Fibroblast of upper back skin (primary cell): ENCODE measurements around the gene SLC25A39.
"Not testable (repeated sequence)": the region's sequence is repeated elsewhere in the genome, so short reads cannot be mapped to it uniquely, and the experiment has no call there.

ENCODE experiments used
- DNase-seq: peaks from one replicate; pipeline ENCODE4 v3.0.0-alpha.2; 2013

Gene SLC25A39

GRCh38 chr17:44353672-44354331 is 29.2 kb upstream of the SLC25A39 start:
- no peak for DNase-seq

GRCh38 chr17:44352828-44353671 is 28.4 kb upstream of the SLC25A39 start:
- no peak for DNase-seq

- no peak for DNase-seq
Measured at GRCh38 chr17:44351961-44352827, 27.6 kb upstream of the SLC25A39 start.

GRCh38 chr17:44351464-44351863 is 26.8 kb upstream of the SLC25A39 start:
- DNase-seq, result no peak

- DNase-seq, result peak; percentile 40
Measured at GRCh38 chr17:44350733-44351226, 26.2 kb upstream of the SLC25A39 start.

GRCh38 chr17:44349553-44350070 is 25.0 kb upstream of the SLC25A39 start:
- no peak for DNase-seq

- no peak for DNase-seq
Measured at GRCh38 chr17:44348988-44349364, 24.4 kb upstream of the SLC25A39 start.

- no peak for DNase-seq
Measured at GRCh38 chr17:44348234-44348987, 23.8 kb upstream of the SLC25A39 start.

- not testable (repeated sequence) for DNase-seq
Measured at GRCh38 chr17:44347206-44348055, 22.8 kb upstream of the SLC25A39 start.

- no peak for DNase-seq
Measured at GRCh38 chr17:44346064-44346844, 21.6 kb upstream of the SLC25A39 start.

GRCh38 chr17:44345454-44346026 is 20.9 kb upstream of the SLC25A39 start:
- peak; percentile 64 for DNase-seq

DNA sequence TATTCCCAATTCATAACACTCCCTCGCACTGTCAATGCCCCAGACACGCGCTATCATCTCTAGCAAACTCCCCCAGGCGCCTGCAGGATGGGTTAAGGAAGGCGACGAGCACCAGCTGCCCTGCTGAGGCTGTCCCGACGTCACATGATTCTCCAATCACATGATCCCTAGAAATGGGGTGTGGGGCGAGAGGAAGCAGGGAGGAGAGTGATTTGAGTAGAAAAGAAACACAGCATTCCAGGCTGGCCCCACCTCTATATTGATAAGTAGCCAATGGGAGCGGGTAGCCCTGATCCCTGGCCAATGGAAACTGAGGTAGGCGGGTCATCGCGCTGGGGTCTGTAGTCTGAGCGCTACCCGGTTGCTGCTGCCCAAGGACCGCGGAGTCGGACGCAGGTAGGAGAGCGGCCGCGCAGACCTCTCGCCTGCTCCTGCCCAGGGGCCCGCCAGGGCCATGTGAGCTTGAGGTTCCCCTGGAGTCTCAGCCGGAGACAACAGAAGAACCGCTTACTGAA is 20.4 kb upstream of the SLC25A39 start, which contains the start of gene GRN:
Gene GRN, plus strand, starts transcription at position 364 of the 515 bp plus-strand sequence. CDS start 3,863 bp downstream, outside the sequence.
- peak; percentile 99 for DNase-seq

GRCh38 chr17:44343510-44344209 is 19.0 kb upstream of the SLC25A39 start:
- DNase-seq, result no peak

- DNase-seq, result not testable (repeated sequence)
Measured at GRCh38 chr17:44340553-44340952, 15.9 kb upstream of the SLC25A39 start.

DNA sequence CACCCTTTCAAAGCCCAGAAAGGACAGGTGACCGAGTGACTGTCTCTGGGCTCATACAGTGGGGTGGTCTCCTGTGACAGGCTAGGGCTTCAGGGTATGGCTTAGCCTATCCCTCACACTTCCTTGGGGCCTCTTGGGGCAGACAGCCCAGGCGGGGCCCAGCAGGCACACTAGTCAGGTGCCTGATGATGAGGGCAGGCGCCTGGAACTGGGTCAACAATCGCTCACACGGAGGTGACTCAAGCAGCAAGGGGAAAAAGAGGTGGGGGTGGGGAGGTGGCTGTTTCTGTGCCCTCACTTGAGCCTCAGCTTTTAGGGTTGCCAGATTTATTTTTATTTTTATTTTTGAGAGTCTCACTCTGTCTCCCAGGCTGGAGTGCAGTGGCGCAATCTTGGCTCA is 14.1 kb upstream of the SLC25A39 start:
- no peak for DNase-seq

- no peak for DNase-seq
Measured at GRCh38 chr17:44335968-44336367, 11.3 kb upstream of the SLC25A39 start.

GRCh38 chr17:44335564-44335963 is 10.9 kb upstream of the SLC25A39 start:
- no peak for DNase-seq

GRCh38 chr17:44334727-44335126 is 10.1 kb upstream of the SLC25A39 start:
- no peak for DNase-seq

- no peak for DNase-seq
Measured at GRCh38 chr17:44334315-44334714, 9.7 kb upstream of the SLC25A39 start.
